Activated CD8-positive, alpha-beta T cell treated with anti-CD3 and anti-CD28 coated beads, Interleukin-2, amount 10 ng/mL, durations not matched to agents 7 days and 5 days (primary cell): ENCODE results near the gene BCR. TPM values are rescaled to one million over a fixed set of nuclear protein-coding genes. Genes with fewer than 3 reads are reported as not detected.

ENCODE experiments used
- ATAC-seq: fragments of 150-1000 bp; cut with Tn5 transposase; one replicate; pipeline ENCODE4 v1.10.0; 2021; ENCODE audit warnings: moderate library complexity
- CTCF ChIA-PET: fragments of 350-600 bp; sonication (Branson Sonifier 250); formaldehyde crosslinking; loops from one replicate; lab custom pipeline; 2021; ENCODE audit warnings: antibody characterized with exemption; lab: Charles Lee
- POLR2A ChIA-PET: fragments of 350-600 bp; sonication (Branson Sonifier 250); formaldehyde crosslinking; loops from one replicate; lab custom pipeline; 2021; ENCODE audit warnings: antibody characterized with exemption; lab: Charles Lee
- DNase-seq: peaks from one replicate; pipeline ENCODE4 v3.0.0-alpha.2; 2020
- H3K27ac Mint-ChIP-seq: one replicate; pipeline ENCODE4 v1.8.0; 2021; ENCODE audit warnings: mild to moderate bottlenecking, mixed read lengths
- H3K27me3 Mint-ChIP-seq: one replicate; pipeline ENCODE4 v1.8.0; 2021; ENCODE audit warnings: low read depth, mixed read lengths
- H3K36me3 Mint-ChIP-seq: one replicate; pipeline ENCODE4 v1.8.0; 2021; ENCODE audit warnings: low read depth, mixed read lengths
- H3K4me1 Mint-ChIP-seq: one replicate; pipeline ENCODE4 v1.8.0; 2021; ENCODE audit warnings: low read depth, mixed read lengths
- H3K4me3 Mint-ChIP-seq: one replicate; pipeline ENCODE4 v1.8.0; 2021; ENCODE audit warnings: mild to moderate bottlenecking, mixed read lengths
- H3K9me3 Mint-ChIP-seq: one replicate; pipeline ENCODE4 v1.8.0; 2022; ENCODE audit warnings: mixed read lengths; ENCODE audit not compliant: insufficient read depth
- total RNA-seq, 2 experiments: library from RNA; stranded (reverse); gene quantifications; one replicate each; pipeline ENCODE4 v1.2.3, GENCODE V29; 2021

Gene BCR
- total RNA-seq, 2 experiments from 2014 or later, result 31.1 to 31.9 TPM

GRCh38 chr22:23265368-23265700, 85.0 kb downstream of the BCR start:
- CTCF ChIA-PET, result interaction anchor here (1.3 to 1.4 kb wide), 2 partner anchors 17 to 24 kb away, joined by 3 to 4 read pairs; no protein-coding TSS in a partner anchor
- peaks cover 23% of the 10 kb centered on the region for H3K4me1 Mint-ChIP-seq
- no peaks in the 10 kb centered on the region for H3K36me3 Mint-ChIP-seq
- no peaks in the 10 kb centered on the region for H3K27me3 Mint-ChIP-seq
- no peaks in the 10 kb centered on the region for H3K9me3 Mint-ChIP-seq
- POLR2A ChIA-PET, result no interaction called here
- DNase-seq, result no peak
- no peak overlapping the region for H3K27ac Mint-ChIP-seq
- no peak overlapping the region for H3K4me3 Mint-ChIP-seq
- no peak for ATAC-seq

- Mint-ChIP-seq H3K27me3 (no peaks in the 10 kb centered on the region), H3K9me3 (no peaks in the 10 kb centered on the region), H3K4me1 (peaks cover 23% of the 10 kb centered on the region), H3K36me3 (no peaks in the 10 kb centered on the region), H3K27ac (peak overlapping the region; percentile 26), H3K4me3 (no peak overlapping the region)
- ATAC-seq (no peak), DNase-seq (no peak)
- CTCF ChIA-PET, result interaction anchor here (0.7 to 1.3 kb wide), 2 partner anchors 15 to 88 kb away, joined by 3 read pairs; no protein-coding TSS in a partner anchor
- POLR2A ChIA-PET, result no interaction called here
Observed at GRCh38 chr22:23266780-23267179, 86.5 kb downstream of the BCR start.

- no peak for ATAC-seq
- Mint-ChIP-seq H3K9me3 (no peaks in the 10 kb centered on the region), H3K27ac (peak overlapping the region; percentile 26), H3K4me3 (no peak overlapping the region), H3K36me3 (no peaks in the 10 kb centered on the region), H3K4me1 (peaks cover 23% of the 10 kb centered on the region), H3K27me3 (no peaks in the 10 kb centered on the region)
- ChIA-PET CTCF (interaction anchor here (0.7 to 2.3 kb wide), 3 partner anchors 14 to 89 kb away, joined by 3 to 7 read pairs (median 3); no protein-coding TSS in a partner anchor), POLR2A (no interaction called here)
- DNase-seq, result no peak
Observed at GRCh38 chr22:23267226-23268043, 87.1 kb downstream of the BCR start.

- no peak overlapping the region for H3K4me3 Mint-ChIP-seq
- H3K27ac Mint-ChIP-seq, result peak overlapping the region; percentile 43
- no peaks in the 10 kb centered on the region for H3K36me3 Mint-ChIP-seq
Observed at GRCh38 chr22:23268139-23268712, 87.9 kb downstream of the BCR start.

GRCh38 chr22:23268877-23269276, 88.6 kb downstream of the BCR start:
- H3K9me3 Mint-ChIP-seq, result no peaks in the 10 kb centered on the region
- no peaks in the 10 kb centered on the region for H3K36me3 Mint-ChIP-seq
- no peaks in the 10 kb centered on the region for H3K27me3 Mint-ChIP-seq
- POLR2A ChIA-PET, result no interaction called here
- H3K4me3 Mint-ChIP-seq, result no peak overlapping the region
- CTCF ChIA-PET, result interaction anchor here (1.1 to 2.3 kb wide), 2 partner anchors 13 to 90 kb away, joined by 4 to 7 read pairs; no protein-coding TSS in a partner anchor
- ATAC-seq (no peak), DNase-seq (peak; percentile 38)
- peaks cover 17% of the 10 kb centered on the region for H3K4me1 Mint-ChIP-seq
- H3K27ac Mint-ChIP-seq, result peak overlapping the region; percentile 43

More at GRCh38 chr22:23268139-23268712, 87.9 kb downstream of the BCR start:
- Mint-ChIP-seq H3K4me1 (peaks cover 23% of the 10 kb centered on the region), H3K27me3 (no peaks in the 10 kb centered on the region), H3K9me3 (no peaks in the 10 kb centered on the region)
- CTCF ChIA-PET, result interaction anchor here (1.6 to 2.3 kb wide), 2 partner anchors 14 to 42 kb away, joined by 3 to 7 read pairs; no protein-coding TSS in a partner anchor
- ATAC-seq (no peak), DNase-seq (no peak)
- POLR2A ChIA-PET, result no interaction called here

- ChIA-PET POLR2A (no interaction called here), CTCF (interaction anchor here (1.1 to 2.3 kb wide), 3 partner anchors 12 to 91 kb away, joined by 4 to 7 read pairs (median 4); no protein-coding TSS in a partner anchor)
- H3K9me3 Mint-ChIP-seq, result no peaks in the 10 kb centered on the region
- ATAC-seq (no peak), DNase-seq (no peak)
- no peaks in the 10 kb centered on the region for H3K27me3 Mint-ChIP-seq
- H3K4me1 Mint-ChIP-seq, result peaks cover 14% of the 10 kb centered on the region
- H3K4me3 Mint-ChIP-seq, result no peak overlapping the region
- H3K36me3 Mint-ChIP-seq, result peaks cover 3% of the 10 kb centered on the region
- H3K27ac Mint-ChIP-seq, result no peak overlapping the region
Observed at GRCh38 chr22:23269441-23270211, 89.3 kb downstream of the BCR start.

GRCh38 chr22:23270212-23270733, 90.0 kb downstream of the BCR start:
- H3K4me3 Mint-ChIP-seq, result no peak overlapping the region
- H3K27me3 Mint-ChIP-seq, result no peaks in the 10 kb centered on the region
- H3K4me1 Mint-ChIP-seq, result peaks cover 14% of the 10 kb centered on the region
- ATAC-seq, result no peak
- ChIA-PET CTCF (interaction anchor here (1.3 to 2.2 kb wide), 2 partner anchors 14 to 20 kb away, joined by 4 read pairs; no protein-coding TSS in a partner anchor), POLR2A (no interaction called here)
- DNase-seq, result no peak
- H3K9me3 Mint-ChIP-seq, result no peaks in the 10 kb centered on the region
- no peak overlapping the region for H3K27ac Mint-ChIP-seq
- H3K36me3 Mint-ChIP-seq, result peaks cover 3% of the 10 kb centered on the region

GRCh38 chr22:23270798-23271596, 90.7 kb downstream of the BCR start:
- peaks cover 3% of the 10 kb centered on the region for H3K36me3 Mint-ChIP-seq
- ChIA-PET CTCF (interaction anchor here (1.3 to 2.2 kb wide), 2 partner anchors 13 to 19 kb away, joined by 4 read pairs; no protein-coding TSS in a partner anchor), POLR2A (no interaction called here)
- no peaks in the 10 kb centered on the region for H3K27me3 Mint-ChIP-seq
- H3K27ac Mint-ChIP-seq, result no peak overlapping the region
- DNase-seq (no peak), ATAC-seq (no peak)
- no peak overlapping the region for H3K4me3 Mint-ChIP-seq
- no peaks in the 10 kb centered on the region for H3K9me3 Mint-ChIP-seq
- H3K4me1 Mint-ChIP-seq, result peaks cover 14% of the 10 kb centered on the region

GRCh38 chr22:23271597-23271908, 91.2 kb downstream of the BCR start:
- Mint-ChIP-seq H3K27me3 (no peaks in the 10 kb centered on the region), H3K36me3 (peaks cover 3% of the 10 kb centered on the region), H3K9me3 (no peaks in the 10 kb centered on the region), H3K4me1 (peaks cover 14% of the 10 kb centered on the region), H3K4me3 (no peak overlapping the region), H3K27ac (no peak overlapping the region)
- DNase-seq, result no peak
- no peak for ATAC-seq
- POLR2A ChIA-PET, result no interaction called here
- CTCF ChIA-PET, result interaction anchor here (1.5 to 2.2 kb wide), 2 partner anchors 13 to 93 kb away, joined by 4 to 6 read pairs; no protein-coding TSS in a partner anchor

GRCh38 chr22:23272371-23272770, 92.1 kb downstream of the BCR start:
- Mint-ChIP-seq H3K9me3 (no peaks in the 10 kb centered on the region), H3K27ac (no peak overlapping the region), H3K4me3 (no peak overlapping the region), H3K36me3 (peaks cover 3% of the 10 kb centered on the region), H3K4me1 (peaks cover 14% of the 10 kb centered on the region), H3K27me3 (no peaks in the 10 kb centered on the region)
- DNase-seq (no peak), ATAC-seq (no peak)
- ChIA-PET CTCF (interaction anchor here (1.2 to 2.2 kb wide), 3 partner anchors 10 to 94 kb away, joined by 4 to 6 read pairs (median 5); no protein-coding TSS in a partner anchor), POLR2A (no interaction called here)
